ENCODE measurements around the gene GALNTL6.
A peak's percentile ranks its signal among the peaks of the same experiment; 100 is the strongest.

The GALNTL6 gene

GRCh38 chr4:172127168-172127567 is 314.0 kb downstream of the GALNTL6 start:
- DNase-seq: no peak

- no peak for DNase-seq
Measured at GRCh38 chr4:172129593-172129992, 316.4 kb downstream of the GALNTL6 start.

- no peak for DNase-seq
Measured at GRCh38 chr4:172134521-172134920, 321.3 kb downstream of the GALNTL6 start.

- no peak for DNase-seq
Measured at GRCh38 chr4:172141025-172141424, 327.8 kb downstream of the GALNTL6 start.

- peak; percentile 14 for DNase-seq
Measured at GRCh38 chr4:172142281-172142741, 329.1 kb downstream of the GALNTL6 start.

GRCh38 chr4:172143605-172144314 is 330.6 kb downstream of the GALNTL6 start:
- DNase-seq: no peak

- DNase-seq: no peak
Measured at GRCh38 chr4:172147687-172148086, 334.5 kb downstream of the GALNTL6 start.

GRCh38 chr4:172149329-172149728 is 336.1 kb downstream of the GALNTL6 start:
- no peak for DNase-seq

GRCh38 chr4:172152284-172152683 is 339.1 kb downstream of the GALNTL6 start:
- no peak for DNase-seq

- no peak for DNase-seq
Measured at GRCh38 chr4:172153719-172154118, 340.5 kb downstream of the GALNTL6 start.

- no peak for DNase-seq
Measured at GRCh38 chr4:172155838-172156345, 342.7 kb downstream of the GALNTL6 start.

- no peak for DNase-seq
Measured at GRCh38 chr4:172157946-172158345, 344.7 kb downstream of the GALNTL6 start.

GRCh38 chr4:172163215-172163614 is 350.0 kb downstream of the GALNTL6 start:
- DNase-seq: no peak

- DNase-seq: peak; percentile 21
Measured at GRCh38 chr4:172168888-172169287, 355.7 kb downstream of the GALNTL6 start.

GRCh38 chr4:172169871-172170270 is 356.7 kb downstream of the GALNTL6 start:
- DNase-seq: no peak

- no peak for DNase-seq
Measured at GRCh38 chr4:172173206-172173605, 360.0 kb downstream of the GALNTL6 start.

GRCh38 chr4:172177382-172177781 is 364.2 kb downstream of the GALNTL6 start:
- DNase-seq: no peak

GRCh38 chr4:172188248-172188988 is 375.2 kb downstream of the GALNTL6 start:
- DNase-seq: no peak

GRCh38 chr4:172202480-172203076 is 389.4 kb downstream of the GALNTL6 start:
- peak; percentile 8 for DNase-seq

- no peak for DNase-seq
Measured at GRCh38 chr4:172207258-172207657, 394.1 kb downstream of the GALNTL6 start.

GRCh38 chr4:172207886-172208285 is 394.7 kb downstream of the GALNTL6 start:
- no peak for DNase-seq

- no peak for DNase-seq
Measured at GRCh38 chr4:172220679-172221078, 407.5 kb downstream of the GALNTL6 start.

- no peak for DNase-seq
Measured at GRCh38 chr4:172225457-172225856, 412.3 kb downstream of the GALNTL6 start.

GRCh38 chr4:172232966-172233365 is 419.8 kb downstream of the GALNTL6 start:
- no peak for DNase-seq
